ENCODE results near the gene SLC46A2. TPM values are rescaled to one million over a fixed set of nuclear protein-coding genes. Genes with fewer than 3 reads are reported as not detected.
A peak's percentile ranks its signal among the peaks of the same experiment; 100 is the strongest.

The SLC46A2 gene
- total RNA-seq, 4 donors from 2014 or later, result 0.27 TPM; not detected in 3

- intact Hi-C loops (cut with DNase I), result no loop called here
- TF ChIP-seq POLR2A (IDR thresholded peaks at IDR 0.05) (no peak), CTCF (IDR thresholded peaks at IDR 0.05) (no peak)
- no peaks in the 10 kb centered on the region for H3K9me3 ChIP-seq
- no peaks in the 10 kb centered on the region for H3K27me3 ChIP-seq
- H3K4me3 ChIP-seq (replicated peaks in 1 of 3), result no peak overlapping the region
- peaks cover 8 to 15% of the 10 kb centered on the region in 2 donors for H3K4me1 ChIP-seq
- H3K27ac ChIP-seq, result peak overlapping the region in 2 of 3 donors; percentile 64 to 75
- WGBS, 2 donors, result 37 to 52% methylated on average over 5 of the region's 5 CpGs
- DNase-seq, result peak; percentile 61 to 63
- H3K36me3 ChIP-seq, result no peaks in the 10 kb centered on the region
Observed at GRCh38 chr9:112831281-112831851, 59.3 kb downstream of the SLC46A2 start.

Other genes starting within 250 kb of the SLC46A2 start
- 10 to 100 TPM; 12.6 to 23.7 (median 18.2) TPM for gene INIP, start 172.8 kb downstream of the SLC46A2 start, total RNA-seq
- 1 to 10 TPM; 5.5 to 9.4 (median 7.4) TPM for gene SNX30, start 140.1 kb downstream of the SLC46A2 start, total RNA-seq
- gene ZNF883, start 121.3 kb upstream of the SLC46A2 start, total RNA-seq, result 1 to 10 TPM in 1 of 4 donors, under 1 TPM in 3; 0.33 to 3.0 (median 0.59) TPM
- gene ZFP37, start 165.8 kb upstream of the SLC46A2 start, total RNA-seq, result 1 to 10 TPM; 3.2 to 5.8 (median 4.6) TPM